MM.1S (cell line): ENCODE data around the gene IGFN1.

Experiments used
- DNase-seq: peaks from one replicate; pipeline ENCODE4 v3.0.0-alpha.2; 2015
- H2AFZ ChIP-seq: fragments of 300-600 bp; sonication (generic); 2 replicates; pipeline ENCODE4 v1.6.0; 2016; ENCODE audit warnings: antibody characterized with exemption, low read length
- H3F3A ChIP-seq: fragments of 300-600 bp; sonication (generic); 2 replicates; pipeline ENCODE4 v1.6.1; 2016; ENCODE audit warnings: mild to moderate bottlenecking, antibody characterized with exemption, low read length, moderate library complexity, mixed read lengths; ENCODE audit not compliant: insufficient read depth
- H3K27ac ChIP-seq: fragments of 300-600 bp; sonication (generic); 2 replicates; pipeline ENCODE4 v1.5.1; 2016; ENCODE audit warnings: mild to moderate bottlenecking, low read length
- H3K27me3 ChIP-seq: fragments of 300-600 bp; sonication (generic); replicated peaks from 2 replicates; pipeline ENCODE4 v1.6.0; 2016; ENCODE audit warnings: low read length; ENCODE audit not compliant: insufficient read depth
- H3K36me3 ChIP-seq: fragments of 300-600 bp; sonication (generic); replicated peaks from 2 replicates; pipeline ENCODE4 v1.6.1; 2016; ENCODE audit warnings: mild to moderate bottlenecking, low read length, mixed read lengths; ENCODE audit not compliant: insufficient read depth
- H3K4me1 ChIP-seq: fragments of 300-600 bp; sonication (generic); 2 replicates; pipeline ENCODE4 v1.6.1; 2016; ENCODE audit warnings: low read length, mixed read lengths
- H3K4me2 ChIP-seq: fragments of 300-600 bp; sonication (generic); 2 replicates; pipeline ENCODE4 v1.6.0; 2016; ENCODE audit warnings: low read depth, low read length
- H3K4me3 ChIP-seq: fragments of 300-600 bp; sonication (generic); 2 replicates; pipeline ENCODE4 v1.5.1; 2016; ENCODE audit warnings: low read length, mixed read lengths
- H3K79me2 ChIP-seq: fragments of 300-600 bp; sonication (generic); 2 replicates; pipeline ENCODE4 v1.6.1; 2016; ENCODE audit warnings: mixed run types, low read length, mixed read lengths
- H3K9ac ChIP-seq: fragments of 300-600 bp; sonication (generic); 2 replicates; pipeline ENCODE4 v1.6.1; 2016; ENCODE audit warnings: low read length, mixed read lengths
- H3K9me2 ChIP-seq: fragments of 300-600 bp; sonication (generic); replicated peaks from 2 replicates; pipeline ENCODE4 v1.6.1; 2016; ENCODE audit warnings: mild to moderate bottlenecking, low read length, mixed read lengths; ENCODE audit not compliant: insufficient read depth
- H3K9me3 ChIP-seq: fragments of 300-600 bp; sonication (generic); replicated peaks from 2 replicates; pipeline ENCODE4 v1.6.1; 2016; ENCODE audit warnings: mild to moderate bottlenecking, low read length, mixed read lengths; ENCODE audit not compliant: insufficient read depth
- H4K20me1 ChIP-seq: fragments of 300-600 bp; sonication (generic); 2 replicates; pipeline ENCODE4 v1.6.1; 2016; ENCODE audit warnings: mild to moderate bottlenecking, low read length, moderate library complexity, mixed read lengths; ENCODE audit not compliant: insufficient read depth
- CTCF ChIP-seq: fragments of 300-600 bp; sonication (generic); IDR thresholded peaks from 2 replicates; pipeline ENCODE4 v1.5.1; 2016; ENCODE audit warnings: antibody characterized with exemption, low read length, mixed read lengths
- EZH2 ChIP-seq: fragments of 300-600 bp; sonication (generic); optimal IDR thresholded peaks from 2 replicates; pipeline ENCODE3; 2017; ENCODE audit warnings: low read depth, mild to moderate bottlenecking, antibody characterized with exemption, low read length, mixed read lengths
- EZH2phosphoT487 ChIP-seq: fragments of 300-600 bp; sonication (generic); IDR thresholded peaks from 2 replicates; pipeline ENCODE4 v1.6.1; 2018; ENCODE audit warnings: antibody characterized with exemption, low read length

Gene IGFN1

GRCh38 chr1:201185527-201186128 is 5.0 kb upstream of the IGFN1 start:
- no peak overlapping the region for H3K4me2 ChIP-seq

GRCh38 chr1:201186192-201186591 is 4.4 kb upstream of the IGFN1 start:
- no peaks in the 10 kb centered on the region for H3K9me2 ChIP-seq
- TF ChIP-seq CTCF (no peak), EZH2 (no peak)
- peaks cover 7% of the 10 kb centered on the region for H3K27me3 ChIP-seq
- H3K4me2 ChIP-seq, result no peak overlapping the region
- no peak for DNase-seq
- H4K20me1 ChIP-seq, result no peaks in the 10 kb centered on the region
- H3K9me3 ChIP-seq, result no peaks in the 10 kb centered on the region
- no peak overlapping the region for H3K9ac ChIP-seq
- H2AFZ ChIP-seq, result no peak overlapping the region
- H3K27ac ChIP-seq, result no peak overlapping the region
- H3K79me2 ChIP-seq, result no peaks in the 10 kb centered on the region
- H3K4me1 ChIP-seq, result no peaks in the 10 kb centered on the region
- no peaks in the 10 kb centered on the region for H3K36me3 ChIP-seq
- no peaks in the 10 kb centered on the region for H3F3A ChIP-seq
- H3K4me3 ChIP-seq, result no peak overlapping the region

More at GRCh38 chr1:201185527-201186128, 5.0 kb upstream of the IGFN1 start:
- Histone ChIP-seq H3F3A (no peaks in the 10 kb centered on the region), H3K4me1 (no peaks in the 10 kb centered on the region), H3K9me2 (no peaks in the 10 kb centered on the region), H2AFZ (no peak overlapping the region), H4K20me1 (no peaks in the 10 kb centered on the region), H3K27ac (no peak overlapping the region), H3K9ac (no peak overlapping the region), H3K9me3 (no peaks in the 10 kb centered on the region), H3K36me3 (no peaks in the 10 kb centered on the region), H3K27me3 (peaks cover under 1% of the 10 kb centered on the region; the same call in 1 of the 2 replicates), H3K4me3 (no peak overlapping the region), H3K79me2 (no peaks in the 10 kb centered on the region)
- DNase-seq, result no peak
- no peak for TF ChIP-seq CTCF
- no peak for TF ChIP-seq EZH2phosphoT487
- no peak for TF ChIP-seq EZH2

- Histone ChIP-seq H3K4me1 (no peaks in the 10 kb centered on the region), H3K4me3 (no peak overlapping the region), H3K9me3 (no peaks in the 10 kb centered on the region), H3K9ac (no peak overlapping the region), H2AFZ (no peak overlapping the region), H3F3A (no peaks in the 10 kb centered on the region), H3K27ac (no peak overlapping the region), H3K79me2 (no peaks in the 10 kb centered on the region), H3K4me2 (no peak overlapping the region), H3K36me3 (no peaks in the 10 kb centered on the region), H3K27me3 (peaks cover 15% of the 10 kb centered on the region), H3K9me2 (no peaks in the 10 kb centered on the region), H4K20me1 (no peaks in the 10 kb centered on the region)
- TF ChIP-seq EZH2, result no peak
- no peak for TF ChIP-seq EZH2phosphoT487
- no peak for TF ChIP-seq CTCF
- no peak for DNase-seq
These were observed 1.5 kb upstream of the IGFN1 start for GRCh38 chr1:201189085-201189484.
